GM18907 (cell line): ENCODE results near the gene CSNK1G1.
"Not testable (repeated sequence)": the region's sequence is repeated elsewhere in the genome, so short reads cannot be mapped to it uniquely, and the experiment has no call there.

Source experiments
- ATAC-seq: cut with Tn5 transposase; IDR thresholded peaks from one replicate; pipeline ENCODE4 v1.9.1; 2021; ENCODE audit warnings: mild to moderate bottlenecking, moderate library complexity; ENCODE audit not compliant: unreplicated experiment

The CSNK1G1 gene

DNA sequence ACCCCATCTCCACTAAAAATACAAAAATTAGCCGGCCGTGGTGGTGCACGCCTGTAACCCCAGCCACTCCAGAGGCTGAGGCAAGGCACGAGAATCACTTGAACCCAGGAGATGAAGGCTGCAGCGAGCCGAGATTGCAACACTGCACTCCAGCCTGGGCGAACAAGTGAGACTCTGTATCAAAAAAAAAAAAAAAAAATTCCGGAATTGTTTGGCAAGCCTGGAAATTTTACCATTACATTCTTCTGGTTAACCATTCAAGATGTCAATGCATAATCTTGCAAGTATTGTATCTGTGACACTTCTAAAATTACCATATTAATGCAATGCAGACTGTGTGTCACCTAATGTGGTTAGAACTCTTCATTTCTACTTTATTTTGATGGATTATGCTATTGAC lies 67.0 kb downstream of the CSNK1G1 start:
- ATAC-seq, result no peak

DNA sequence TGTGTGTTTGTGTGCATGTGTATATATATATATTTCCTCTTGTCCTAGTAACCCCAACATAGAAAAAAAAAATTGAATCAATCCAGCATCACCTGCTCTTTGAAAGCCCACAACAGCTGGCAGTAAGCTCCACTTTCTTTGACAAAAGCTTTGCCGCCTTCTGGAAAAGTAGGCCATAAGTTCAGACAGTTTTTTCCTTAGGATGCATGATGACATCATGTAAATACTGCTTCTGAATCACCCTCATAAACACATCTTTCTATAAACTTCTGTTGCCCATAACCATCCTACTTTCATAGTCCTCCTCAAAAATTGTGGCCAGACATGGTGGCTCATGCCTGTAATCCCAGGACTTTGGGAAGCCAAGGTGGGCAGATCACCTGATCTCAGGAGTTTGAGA lies 67.4 kb downstream of the CSNK1G1 start:
- ATAC-seq, result no peak

DNA sequence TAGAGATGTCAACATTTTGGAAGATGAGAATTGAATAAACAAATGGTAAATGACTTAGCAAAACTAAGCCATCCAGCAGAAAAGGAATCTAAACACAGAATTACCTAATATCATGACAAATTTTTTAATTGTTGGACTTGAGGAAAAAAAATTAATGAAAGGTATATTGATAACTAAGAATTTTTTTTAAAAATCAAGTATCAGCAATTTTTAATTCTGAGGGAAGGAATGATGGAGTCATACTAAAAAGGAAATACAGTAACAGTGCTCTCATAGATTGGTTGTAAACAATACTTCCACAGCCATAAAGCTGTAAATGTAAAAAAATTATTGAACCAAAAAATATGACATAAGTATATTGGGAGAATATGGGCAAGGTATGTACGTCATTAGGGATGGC lies 68.0 kb downstream of the CSNK1G1 start:
- no peak for ATAC-seq

GRCh38 chr15:64286473-64286872 lies 69.5 kb downstream of the CSNK1G1 start:
- ATAC-seq, result no peak

DNA sequence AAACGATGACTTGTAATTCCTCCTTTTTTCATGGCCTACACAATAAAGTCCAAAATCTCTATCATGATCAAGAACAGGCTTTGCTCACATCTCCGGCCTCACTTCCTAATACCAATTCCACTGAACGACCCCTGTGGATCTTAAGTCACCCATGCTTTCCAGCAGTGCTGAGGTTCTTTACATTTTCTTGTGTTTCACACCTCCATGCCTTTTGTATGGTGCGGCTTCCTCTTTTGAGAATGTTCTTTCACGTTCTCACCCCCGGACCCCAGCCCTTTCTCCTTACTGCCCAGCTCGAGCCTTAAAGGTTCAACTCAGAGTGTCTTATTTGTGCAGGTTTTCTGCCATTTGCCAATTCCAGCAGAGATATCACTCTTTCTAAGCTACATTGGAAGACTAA lies 70.1 kb downstream of the CSNK1G1 start:
- ATAC-seq, result no peak

- no peak for ATAC-seq
Observed at GRCh38 chr15:64285150-64285549, 70.8 kb downstream of the CSNK1G1 start.

- no peak for ATAC-seq
Observed at GRCh38 chr15:64284042-64284441, 71.9 kb downstream of the CSNK1G1 start.

DNA sequence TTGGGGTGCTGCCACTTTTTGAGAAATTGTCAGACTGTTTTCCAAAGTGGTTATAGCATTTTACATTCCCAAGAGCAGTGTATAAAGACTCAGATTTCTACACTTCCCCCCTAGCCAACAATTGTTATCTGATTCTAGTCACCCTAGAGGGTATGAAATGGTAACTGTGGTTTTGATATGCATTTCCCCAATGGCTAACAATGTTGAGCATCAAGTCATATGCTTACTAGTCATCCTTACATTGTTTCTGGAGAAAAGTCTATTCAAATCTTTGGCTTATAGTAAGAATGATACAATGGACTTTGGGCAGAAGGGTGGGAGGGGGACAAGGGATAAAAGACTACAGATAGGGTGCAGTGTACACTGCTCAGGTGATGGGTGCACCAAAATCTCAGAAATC lies 73.3 kb downstream of the CSNK1G1 start:
- ATAC-seq, result no peak

DNA sequence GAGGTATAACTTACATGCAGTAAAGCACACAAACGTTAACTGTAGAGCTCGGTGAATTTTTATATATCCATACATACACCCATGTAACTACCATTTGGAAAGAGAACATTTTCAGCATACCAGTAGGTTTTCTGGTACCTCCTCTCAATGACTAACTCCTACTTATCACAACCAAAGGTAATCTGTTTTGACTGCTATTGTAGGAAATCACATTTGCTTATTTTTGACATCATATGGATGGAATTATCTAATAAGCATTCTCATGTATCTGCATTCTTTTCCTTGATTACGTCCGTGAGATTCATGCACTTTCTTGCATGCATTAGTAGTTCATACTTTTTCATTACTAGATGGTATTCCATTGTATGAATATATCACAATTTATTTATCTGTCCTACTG lies 76.8 kb downstream of the CSNK1G1 start:
- no peak for ATAC-seq

- ATAC-seq, result no peak
Observed at GRCh38 chr15:64275934-64276333, 80.0 kb downstream of the CSNK1G1 start.

DNA sequence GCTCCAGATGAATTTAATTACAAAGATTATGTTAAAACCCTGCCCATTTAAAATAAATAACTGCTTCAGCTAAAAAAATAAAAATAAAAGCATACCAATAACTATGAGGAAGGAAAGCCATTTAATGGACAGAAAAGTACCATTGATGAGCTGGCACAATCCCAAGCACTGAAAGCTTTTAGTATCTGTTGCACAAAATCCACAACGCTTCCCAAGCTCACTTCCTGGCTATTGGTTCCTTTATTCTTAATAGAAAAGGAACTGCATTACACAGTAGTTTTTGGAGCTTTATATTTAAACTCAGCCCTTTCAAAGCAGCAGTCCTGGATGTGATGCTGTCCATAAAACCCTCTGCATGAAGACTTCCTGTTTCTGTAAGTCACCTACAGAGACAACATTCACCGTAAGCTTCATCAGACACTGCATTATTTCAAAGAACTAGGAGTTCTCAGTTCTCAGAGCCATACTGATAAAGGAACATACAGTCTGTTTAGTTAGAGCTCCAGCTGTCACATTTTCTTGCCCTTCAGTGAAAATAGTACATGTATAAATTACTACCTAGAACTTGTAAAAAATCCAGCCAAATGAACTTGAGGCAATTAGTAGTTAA lies 81.5 kb downstream of the CSNK1G1 start:
- no peak for ATAC-seq

DNA sequence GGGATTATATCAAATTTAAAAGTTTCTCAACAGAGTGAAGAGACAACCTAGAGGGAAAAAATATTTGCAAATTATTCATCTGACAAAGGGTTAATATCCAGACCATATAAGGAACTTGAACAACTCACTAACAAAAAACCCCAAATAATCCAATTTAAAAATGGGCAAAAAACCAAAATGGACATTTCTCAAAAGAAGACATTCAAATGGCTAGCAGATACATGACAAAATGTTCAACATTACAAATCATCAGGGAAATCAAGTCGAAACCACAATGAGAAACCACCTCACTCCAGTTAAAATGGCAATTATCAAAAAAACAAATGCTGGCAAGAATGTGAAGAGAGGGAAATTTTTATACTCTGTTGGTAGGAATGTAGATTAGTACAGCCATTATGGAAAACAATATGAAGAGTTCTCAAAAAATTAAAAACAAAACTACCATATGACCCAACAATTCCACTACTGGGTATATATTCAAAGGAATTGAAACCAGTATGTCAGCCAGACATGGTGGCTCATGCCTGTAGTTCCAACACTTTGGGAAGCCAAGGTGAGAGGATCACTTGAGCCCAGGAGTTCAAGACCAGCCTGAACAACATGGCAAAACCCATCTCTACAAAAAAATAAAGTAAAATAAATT lies 88.5 kb downstream of the CSNK1G1 start:
- no peak for ATAC-seq

DNA sequence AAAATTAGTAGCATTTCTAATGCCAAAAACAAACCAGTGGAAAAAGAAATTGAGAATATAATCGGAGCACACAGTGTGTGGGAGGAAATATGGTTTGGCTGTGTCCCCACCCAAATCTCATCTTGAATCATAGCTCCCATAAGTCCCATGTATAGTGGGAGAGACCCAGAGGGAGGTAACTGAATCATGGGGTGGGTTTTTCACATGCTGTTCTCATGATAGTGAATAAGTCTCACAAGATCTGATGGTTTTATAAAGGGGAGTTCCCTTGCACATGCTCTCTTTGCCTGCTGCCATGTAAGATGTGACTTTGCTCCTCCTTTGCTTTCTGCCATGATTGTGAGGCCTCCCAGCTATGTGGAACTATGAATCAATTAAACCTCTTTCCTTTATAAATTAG lies 90.8 kb downstream of the CSNK1G1 start:
- not testable (repeated sequence) for ATAC-seq

GRCh38 chr15:64264502-64264901 lies 91.5 kb downstream of the CSNK1G1 start:
- no peak for ATAC-seq

- ATAC-seq, result no peak
Observed at GRCh38 chr15:64263567-64263966, 92.4 kb downstream of the CSNK1G1 start.

DNA sequence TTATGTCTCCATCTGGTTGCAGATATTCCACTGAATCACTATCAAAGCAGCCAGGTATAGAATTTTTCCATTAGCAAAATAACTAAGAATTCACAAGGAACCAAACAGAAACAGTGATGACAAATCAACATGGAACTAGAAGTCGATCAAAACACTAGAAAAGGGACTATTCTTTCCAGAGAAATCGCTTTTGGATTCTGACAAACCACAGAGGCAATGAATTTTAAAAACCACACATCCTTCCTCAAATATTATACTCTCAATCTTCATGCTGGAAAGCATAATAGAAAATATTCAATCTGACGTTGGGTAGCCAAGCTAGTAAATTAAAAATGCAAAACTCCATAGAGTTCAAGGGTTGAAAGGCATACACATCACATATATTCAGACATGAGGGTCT lies 99.9 kb downstream of the CSNK1G1 start:
- ATAC-seq, result no peak

DNA sequence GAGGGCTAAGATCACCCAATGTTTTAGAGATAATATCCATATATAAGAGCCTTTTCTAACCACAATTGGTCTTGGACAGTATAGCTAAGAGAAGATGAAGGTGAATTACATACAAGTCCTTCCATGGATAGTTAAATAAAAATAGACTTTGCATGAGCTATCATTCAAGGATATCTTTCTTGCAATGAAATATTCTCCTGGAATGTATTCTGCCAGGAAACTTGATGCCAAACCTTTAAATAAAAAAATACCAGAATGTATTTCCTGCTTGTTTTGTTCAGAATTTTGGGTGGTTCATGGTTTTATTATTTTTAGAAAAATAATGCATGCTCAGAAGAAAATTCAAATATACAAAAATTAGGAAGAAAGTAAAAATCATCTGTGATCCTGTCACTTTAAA lies 104.3 kb downstream of the CSNK1G1 start:
- ATAC-seq, result no peak

DNA sequence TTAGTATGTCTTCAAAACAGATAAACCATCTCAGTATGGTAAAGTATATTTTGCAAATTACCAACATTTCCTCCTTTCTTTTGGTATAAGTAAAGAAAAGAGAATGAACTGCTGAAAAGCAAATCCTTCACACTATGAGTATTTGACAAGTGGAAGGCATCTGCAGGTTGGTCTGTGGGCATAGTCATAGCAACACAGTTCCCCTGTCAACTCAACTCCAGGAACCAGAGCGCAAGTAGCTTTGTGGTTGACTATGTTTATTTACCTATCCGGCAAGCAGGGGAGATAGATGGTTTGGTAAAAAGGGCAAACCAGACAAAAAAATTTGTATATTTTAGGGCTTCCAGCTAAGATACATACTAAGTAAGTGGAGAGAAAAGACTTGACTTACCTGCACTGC lies 104.9 kb downstream of the CSNK1G1 start:
- no peak for ATAC-seq

DNA sequence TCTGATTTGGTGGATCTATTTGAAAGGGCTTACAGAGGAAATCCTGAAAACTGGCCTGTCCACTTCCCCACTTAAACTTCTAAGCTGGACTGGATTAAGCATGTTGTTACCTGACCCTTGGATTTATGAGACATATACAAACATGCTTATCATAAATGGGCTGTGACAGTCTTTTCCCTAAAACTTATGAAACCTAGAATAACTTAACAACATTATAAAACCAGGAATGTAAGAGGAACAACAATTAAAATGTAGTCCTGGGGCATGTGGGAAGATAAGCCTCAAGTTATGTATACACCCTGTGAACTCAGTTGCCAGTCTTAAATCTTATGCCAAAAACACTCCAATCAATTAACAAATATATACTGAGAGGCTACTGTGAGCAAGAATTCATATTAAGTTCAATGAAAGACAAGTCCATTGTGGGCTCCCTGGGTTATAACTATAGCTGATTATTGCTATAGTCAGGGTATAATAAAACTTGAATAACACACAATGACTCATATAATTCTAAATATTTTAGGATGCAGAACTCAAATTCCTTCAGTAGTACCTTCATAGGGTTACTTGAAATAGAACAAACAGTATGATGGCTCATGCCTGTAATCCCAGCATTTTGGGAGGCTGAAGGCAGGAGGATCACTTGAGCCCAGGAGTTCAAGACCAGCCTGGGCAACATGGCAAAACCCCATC lies 105.9 kb downstream of the CSNK1G1 start:
- no peak for ATAC-seq

DNA sequence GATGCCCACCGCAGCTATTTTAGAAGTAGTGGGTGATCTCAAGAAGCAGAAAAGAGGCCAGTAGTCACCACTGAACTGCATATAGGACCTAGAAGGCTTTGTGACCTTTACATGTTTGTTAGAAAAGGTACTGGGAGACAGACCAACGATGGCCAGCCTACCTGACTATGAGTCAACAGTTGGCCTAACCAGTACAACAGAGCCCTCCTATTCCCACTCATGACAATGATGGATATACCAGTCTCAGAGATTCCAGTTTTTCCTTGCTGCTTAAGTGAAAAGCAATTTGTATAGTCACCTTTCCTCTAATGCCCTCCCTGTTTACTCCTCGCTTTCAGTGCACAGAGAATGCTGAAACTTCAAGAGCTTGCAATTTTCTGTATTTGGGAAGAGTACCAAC lies 106.6 kb downstream of the CSNK1G1 start:
- ATAC-seq, result no peak

- peak; percentile 79 for ATAC-seq
Observed at GRCh38 chr15:64247906-64248541, 107.9 kb downstream of the CSNK1G1 start.

- peak; percentile 26 for ATAC-seq
Observed at GRCh38 chr15:64247535-64247905, 108.5 kb downstream of the CSNK1G1 start.
